ENCODE data around the gene MYBPHL.
"Not testable (repeated sequence)": the region's sequence is repeated elsewhere in the genome, so short reads cannot be mapped to it uniquely, and the experiment has no call there.

Gene MYBPHL

GRCh38 chr1:109305991-109306390 is 820 bp downstream of the MYBPHL start:
- not testable (repeated sequence) for DNase-seq (ENCODE audit: low read depth)

GRCh38 chr1:109304226-109304920 is 2.4 kb downstream of the MYBPHL start:
- no peak for DNase-seq (ENCODE audit: low read depth)

GRCh38 chr1:109301874-109302273 is 4.9 kb downstream of the MYBPHL start:
- no peak for DNase-seq (ENCODE audit: low read depth)

- no peak for DNase-seq (ENCODE audit: low read depth)
Observed at GRCh38 chr1:109300650-109301151, 6.1 kb downstream of the MYBPHL start.

- DNase-seq (ENCODE audit: low read depth), result no peak
Observed at GRCh38 chr1:109299558-109300343, 7.1 kb downstream of the MYBPHL start.

GRCh38 chr1:109298666-109299557 is 7.9 kb downstream of the MYBPHL start:
- DNase-seq (ENCODE audit: low read depth), result peak; percentile 82

GRCh38 chr1:109296782-109297181 is 10.0 kb downstream of the MYBPHL start:
- DNase-seq (ENCODE audit: low read depth), result no peak

- no peak for DNase-seq (ENCODE audit: low read depth)
Observed at GRCh38 chr1:109295712-109296415, 10.9 kb downstream of the MYBPHL start.

GRCh38 chr1:109294481-109294880 is 12.3 kb downstream of the MYBPHL start:
- no peak for DNase-seq (ENCODE audit: low read depth)

GRCh38 chr1:109293026-109293425 is 13.8 kb downstream of the MYBPHL start:
- DNase-seq (ENCODE audit: low read depth), result no peak

- no peak for DNase-seq (ENCODE audit: low read depth)
Observed at GRCh38 chr1:109292364-109292763, 14.4 kb downstream of the MYBPHL start.

GRCh38 chr1:109290998-109291397 is 15.8 kb downstream of the MYBPHL start:
- no peak for DNase-seq (ENCODE audit: low read depth)

- no peak for DNase-seq (ENCODE audit: low read depth)
Observed at GRCh38 chr1:109290137-109290536, 16.7 kb downstream of the MYBPHL start.

GRCh38 chr1:109286762-109287161 is 20.0 kb downstream of the MYBPHL start:
- DNase-seq (ENCODE audit: low read depth), result not testable (repeated sequence)

GRCh38 chr1:109283748-109284600 is 22.8 kb downstream of the MYBPHL start:
- no peak for DNase-seq (ENCODE audit: low read depth)

GRCh38 chr1:109282952-109283747 is 23.7 kb downstream of the MYBPHL start, which contains the start of gene PSRC1:
PSRC1 (minus strand) TSS chr1:109283145.
- peak; percentile 73 for DNase-seq (ENCODE audit: low read depth)

- DNase-seq (ENCODE audit: low read depth), result no peak
Observed at GRCh38 chr1:109282497-109282951, 24.3 kb downstream of the MYBPHL start.

- no peak for DNase-seq (ENCODE audit: low read depth)
Observed at GRCh38 chr1:109281680-109282496, 24.9 kb downstream of the MYBPHL start.

- DNase-seq (ENCODE audit: low read depth), result no peak
Observed at GRCh38 chr1:109280862-109281261, 25.9 kb downstream of the MYBPHL start.

Data from GM04503 (cell line).